Suprapubic skin (tissue), 3 donors: ENCODE results near the gene CBY2.

Experiments
- CTCF ChIP-seq, 2 donors: fragments of 200-600 bp in 1 of 2; fragments of 450-650 bp in 1 of 2; sonication (generic) in 1 of 2; IDR thresholded peaks; one replicate each; pipeline ENCODE4 v1.5.1; 2016 to 2019; ENCODE audit warnings: antibody characterized with exemption in 2 of 2, mild to moderate bottlenecking in 1 of 2, moderate library complexity in 1 of 2
- POLR2A ChIP-seq, 2 donors: fragments of 450-650 bp; IDR thresholded peaks; one replicate each; pipeline ENCODE4 v1.6.1; 2017; ENCODE audit warnings: antibody characterized with exemption in 2 of 2, mild to moderate bottlenecking in 2 of 2, moderate library complexity in 2 of 2

- TF ChIP-seq POLR2A (IDR thresholded peaks at IDR 0.05) (no peak), CTCF (IDR thresholded peaks at IDR 0.05) (no peak)
These were observed 13.5 kb upstream of the CBY2 start for GRCh38 chr13:45688577-45688976.
